GM10248 (cell line): ENCODE results near the gene C1orf35.

Experiments
- CTCF ChIA-PET: fragments of 300-600 bp; sonication (Branson Sonifier 250); formaldehyde crosslinking; extraction: SDS; loops from one replicate; lab custom pipeline; 2021; ENCODE audit warnings: antibody characterized with exemption; lab: Yijun Ruan, JAX
- POLR2A ChIA-PET: fragments of 350-650 bp; sonication (Branson Sonifier 250); formaldehyde crosslinking; extraction: SDS; loops from one replicate; lab custom pipeline; 2020; ENCODE audit warnings: antibody characterized with exemption; lab: Yijun Ruan, JAX
- DNase-seq: peaks from one replicate; pipeline ENCODE4 v3.0.0; 2012; ENCODE audit errors: extremely low spot score
- TF ChIP-seq, protein P1 (sequence below): IDR thresholded peaks from 2 replicates; pipeline ENCODE4 v1.5.1; 2012; ENCODE audit warnings: mild to moderate bottlenecking, low read depth; ENCODE audit errors: extremely low read depth, missing control alignments, control extremely low read depth

The C1orf35 gene

GRCh38 chr1:228074954-228075730, 28.0 kb downstream of the C1orf35 start:
- ChIA-PET CTCF (no interaction called here), POLR2A (no interaction called here)
- TF ChIP-seq, protein P1, sequence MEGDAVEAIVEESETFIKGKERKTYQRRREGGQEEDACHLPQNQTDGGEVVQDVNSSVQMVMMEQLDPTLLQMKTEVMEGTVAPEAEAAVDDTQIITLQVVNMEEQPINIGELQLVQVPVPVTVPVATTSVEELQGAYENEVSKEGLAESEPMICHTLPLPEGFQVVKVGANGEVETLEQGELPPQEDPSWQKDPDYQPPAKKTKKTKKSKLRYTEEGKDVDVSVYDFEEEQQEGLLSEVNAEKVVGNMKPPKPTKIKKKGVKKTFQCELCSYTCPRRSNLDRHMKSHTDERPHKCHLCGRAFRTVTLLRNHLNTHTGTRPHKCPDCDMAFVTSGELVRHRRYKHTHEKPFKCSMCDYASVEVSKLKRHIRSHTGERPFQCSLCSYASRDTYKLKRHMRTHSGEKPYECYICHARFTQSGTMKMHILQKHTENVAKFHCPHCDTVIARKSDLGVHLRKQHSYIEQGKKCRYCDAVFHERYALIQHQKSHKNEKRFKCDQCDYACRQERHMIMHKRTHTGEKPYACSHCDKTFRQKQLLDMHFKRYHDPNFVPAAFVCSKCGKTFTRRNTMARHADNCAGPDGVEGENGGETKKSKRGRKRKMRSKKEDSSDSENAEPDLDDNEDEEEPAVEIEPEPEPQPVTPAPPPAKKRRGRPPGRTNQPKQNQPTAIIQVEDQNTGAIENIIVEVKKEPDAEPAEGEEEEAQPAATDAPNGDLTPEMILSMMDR = no peak
- DNase-seq = no peak

DNA sequence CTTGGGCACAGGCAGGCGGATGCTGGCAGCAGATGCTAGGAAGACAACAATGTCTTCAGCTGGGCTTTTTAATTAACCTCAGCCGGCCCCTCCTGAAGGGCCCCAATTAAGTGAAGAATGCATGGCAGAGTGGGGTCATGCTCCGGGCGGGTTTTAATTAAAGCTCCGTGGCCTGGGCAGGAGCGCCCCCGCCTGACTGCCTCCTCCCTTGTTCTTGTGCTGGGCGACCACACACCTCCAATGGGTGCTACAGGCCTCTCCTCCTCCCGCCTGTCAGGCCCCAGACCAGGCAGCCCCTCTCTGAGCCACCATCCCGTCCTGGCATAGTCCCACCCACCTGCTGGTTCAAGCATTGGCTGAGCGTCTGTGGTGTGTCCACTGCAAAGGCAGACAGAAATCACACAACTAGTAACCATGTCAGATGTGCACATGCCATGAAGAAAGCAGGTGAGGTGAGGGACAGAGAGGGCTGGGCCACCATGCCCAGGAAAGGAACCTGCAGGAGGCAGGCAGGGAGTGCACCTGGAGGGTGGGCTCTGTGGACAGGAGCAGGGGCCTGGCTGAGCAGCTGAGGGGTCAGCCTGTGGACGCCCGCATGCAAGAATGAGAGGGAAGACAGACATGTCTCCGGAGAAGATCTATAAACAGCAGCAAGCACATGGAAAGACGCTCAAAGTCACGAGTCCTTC, 29.1 kb downstream of the C1orf35 start:
- ChIA-PET POLR2A (no interaction called here), CTCF (interaction anchor here (1.1 to 1.4 kb wide), 2 partner anchors 16 to 70 kb away, joined by 3 to 7 read pairs; no protein-coding TSS in a partner anchor)
- no peak for DNase-seq
- TF ChIP-seq, protein P1 = no peak

DNA sequence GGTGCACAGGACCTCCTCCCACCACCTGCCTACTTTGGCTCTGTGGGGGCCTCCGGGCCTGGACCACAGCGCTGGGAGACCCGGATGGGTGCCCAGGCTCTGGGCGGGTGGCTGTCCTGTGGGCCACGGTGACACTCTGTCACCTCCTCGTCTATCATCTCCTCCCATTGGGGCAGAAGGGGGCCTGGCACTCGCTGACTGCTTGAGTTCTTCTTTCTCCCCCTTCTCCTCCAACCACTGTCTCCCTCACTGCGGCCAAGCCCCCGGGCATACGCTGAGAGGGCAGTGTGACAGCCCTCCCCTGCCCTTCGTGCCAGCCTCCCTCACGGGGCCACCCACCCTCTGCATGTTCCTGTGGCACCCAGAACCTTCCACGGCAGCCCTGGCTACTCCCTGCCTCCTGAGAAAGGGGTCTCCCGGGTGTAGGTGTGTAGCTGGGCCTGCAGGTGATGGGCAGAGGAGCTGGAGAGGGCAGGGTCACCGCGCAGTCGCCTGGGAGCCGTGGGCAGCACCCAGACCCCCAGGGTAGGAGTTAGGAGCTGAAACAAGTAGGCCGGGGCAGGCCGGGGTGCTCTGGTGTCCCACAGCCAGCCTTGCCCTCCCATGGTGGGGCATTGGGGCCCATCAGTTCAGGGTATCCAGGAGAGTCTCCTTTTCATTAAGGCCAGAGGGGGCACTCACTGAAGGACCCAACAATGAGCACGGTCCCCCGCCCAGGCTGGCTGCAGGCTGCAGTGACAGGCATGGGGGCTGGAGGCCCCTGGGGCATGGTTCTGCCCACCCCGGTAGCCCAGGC, 29.9 kb downstream of the C1orf35 start:
- DNase-seq = no peak
- ChIA-PET CTCF (interaction anchor here (1.1 to 1.4 kb wide), 2 partner anchors 15 to 69 kb away, joined by 3 to 7 read pairs; no protein-coding TSS in a partner anchor), POLR2A (no interaction called here)
- TF ChIP-seq, protein P1 = no peak

- DNase-seq = no peak
- TF ChIP-seq, protein P1 = no peak
- CTCF ChIA-PET = no interaction called here
- POLR2A ChIA-PET = no interaction called here
Observed at GRCh38 chr1:228072658-228073043, 30.5 kb downstream of the C1orf35 start.

GRCh38 chr1:228071839-228072657, 31.1 kb downstream of the C1orf35 start:
- TF ChIP-seq, protein P1 = no peak
- no peak for DNase-seq
- POLR2A ChIA-PET = no interaction called here
- CTCF ChIA-PET = no interaction called here

DNA sequence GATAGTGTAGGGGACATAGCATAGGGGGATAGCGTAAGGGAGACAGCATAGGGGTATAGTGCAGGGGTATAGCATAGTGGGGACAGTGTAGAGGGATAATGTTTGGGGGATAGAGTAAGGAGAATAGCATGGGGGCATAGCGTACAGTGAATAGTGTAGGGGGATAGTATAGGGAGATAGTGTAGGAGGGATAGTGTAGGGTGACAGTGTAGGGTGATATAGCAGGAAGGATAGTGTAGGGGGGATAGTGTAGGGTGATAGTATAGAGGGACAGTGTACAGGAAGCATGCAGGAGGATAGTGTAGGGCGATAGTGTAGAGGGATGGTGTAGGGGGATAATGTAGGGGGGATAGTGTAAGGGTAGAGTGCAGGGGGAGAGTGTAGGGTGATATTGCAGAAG, 32.3 kb downstream of the C1orf35 start:
- no peak for DNase-seq
- POLR2A ChIA-PET = no interaction called here
- TF ChIP-seq, protein P1 = no peak
- CTCF ChIA-PET = no interaction called here
